Inferior parietal cortex (tissue), 1 donor: Measurements from ENCODE around the gene IGFN1.
"Not testable (repeated sequence)": the region's sequence is repeated elsewhere in the genome, so short reads cannot be mapped to it uniquely, and the experiment has no call there.

Experiments used
- DNase-seq: peaks from one replicate; pipeline ENCODE4 v3.0.0-alpha.2; 2016; ENCODE audit errors: extremely low spot score

IGFN1 gene

DNA sequence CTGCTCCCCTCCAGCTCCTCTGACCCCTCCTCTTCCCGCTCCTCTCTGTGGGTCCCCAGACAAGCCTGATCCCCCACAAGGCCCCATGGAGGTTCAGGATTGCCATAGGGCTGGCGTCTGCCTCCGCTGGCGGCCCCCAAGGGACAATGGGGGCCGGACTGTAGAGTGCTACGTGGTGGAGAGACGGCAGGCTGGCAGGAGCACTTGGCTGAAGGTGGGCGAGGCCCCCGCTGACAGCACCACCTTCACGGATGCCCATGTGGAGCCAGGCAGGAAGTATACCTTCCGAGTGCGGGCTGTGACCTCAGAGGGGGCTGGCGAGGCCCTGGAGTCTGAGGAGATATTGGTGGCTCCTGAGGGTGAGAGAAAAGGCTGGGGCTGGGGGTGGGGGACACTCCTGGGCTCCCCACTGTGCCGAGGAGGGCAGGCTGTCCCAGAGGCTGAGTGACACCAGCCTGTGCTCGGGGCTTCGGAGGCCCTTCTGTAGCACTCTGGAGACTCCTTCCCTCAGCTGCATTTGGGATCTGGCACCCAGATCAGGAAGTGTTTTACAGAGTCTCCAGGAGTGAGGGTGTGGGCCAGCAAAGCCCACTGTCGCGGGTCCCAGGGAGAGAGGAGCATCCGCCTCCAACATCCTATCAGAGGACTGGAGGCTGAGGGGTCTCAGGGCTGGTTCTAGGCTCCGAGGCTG lies 25.9 kb downstream of the IGFN1 start:
- DNase-seq: no peak

DNA sequence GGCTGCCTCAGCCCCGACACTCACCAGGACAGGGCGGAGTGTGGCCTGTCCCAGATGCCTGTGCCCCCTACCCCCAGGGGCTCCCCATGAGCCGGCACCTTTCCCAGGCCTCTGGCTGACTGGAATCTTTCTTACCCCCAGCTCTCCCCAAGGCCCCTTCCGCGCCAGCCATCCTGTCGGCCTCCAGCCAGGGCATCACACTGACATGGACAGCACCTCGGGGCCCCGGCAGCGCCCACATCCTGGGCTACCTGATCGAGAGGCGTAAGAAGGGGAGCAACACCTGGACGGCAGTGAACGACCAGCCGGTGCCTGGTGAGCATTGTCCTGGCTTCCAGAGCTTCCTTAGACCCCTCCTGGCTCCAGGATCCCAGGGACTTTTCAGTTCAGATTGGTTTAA lies 26.5 kb downstream of the IGFN1 start:
- no peak for DNase-seq

DNA sequence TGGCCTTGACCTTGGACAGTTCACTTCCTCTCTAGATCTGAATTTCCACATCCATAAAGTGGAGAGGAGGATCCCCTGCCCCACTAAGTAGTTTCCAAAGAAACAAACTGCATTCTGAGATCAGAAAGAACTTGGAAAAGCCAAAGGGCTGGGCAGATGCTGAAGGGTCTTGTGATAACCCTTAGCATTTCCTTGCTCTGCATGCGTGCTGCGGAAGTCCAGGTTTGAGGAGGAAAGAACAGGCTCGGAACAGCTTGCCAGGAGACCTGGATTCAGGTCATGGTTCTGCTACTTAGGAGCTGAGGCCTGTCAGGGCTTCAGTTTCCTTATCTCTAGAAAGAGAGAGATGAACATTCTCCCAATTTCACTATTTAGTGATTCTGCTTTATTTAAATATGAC lies 27.2 kb downstream of the IGFN1 start:
- DNase-seq: no peak

DNA sequence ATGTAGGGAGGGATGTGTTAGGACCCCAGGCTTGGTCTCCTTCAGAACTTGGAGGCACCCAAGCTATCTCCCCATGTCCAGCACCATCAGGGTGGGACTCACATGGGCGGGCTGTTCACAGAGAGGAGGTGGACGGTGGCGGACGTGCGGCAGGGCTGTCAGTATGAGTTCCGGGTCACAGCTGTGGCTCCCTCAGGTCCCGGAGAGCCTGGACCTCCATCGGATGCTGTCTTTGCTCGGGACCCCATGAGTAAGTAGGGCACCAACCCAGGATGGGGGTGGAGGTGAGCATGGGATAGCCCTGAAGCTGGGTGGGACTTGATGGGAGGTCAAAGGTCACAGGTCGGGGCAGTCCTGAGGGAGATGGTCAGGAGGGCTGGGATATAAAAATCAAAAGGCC lies 27.8 kb downstream of the IGFN1 start:
- no peak for DNase-seq

DNA sequence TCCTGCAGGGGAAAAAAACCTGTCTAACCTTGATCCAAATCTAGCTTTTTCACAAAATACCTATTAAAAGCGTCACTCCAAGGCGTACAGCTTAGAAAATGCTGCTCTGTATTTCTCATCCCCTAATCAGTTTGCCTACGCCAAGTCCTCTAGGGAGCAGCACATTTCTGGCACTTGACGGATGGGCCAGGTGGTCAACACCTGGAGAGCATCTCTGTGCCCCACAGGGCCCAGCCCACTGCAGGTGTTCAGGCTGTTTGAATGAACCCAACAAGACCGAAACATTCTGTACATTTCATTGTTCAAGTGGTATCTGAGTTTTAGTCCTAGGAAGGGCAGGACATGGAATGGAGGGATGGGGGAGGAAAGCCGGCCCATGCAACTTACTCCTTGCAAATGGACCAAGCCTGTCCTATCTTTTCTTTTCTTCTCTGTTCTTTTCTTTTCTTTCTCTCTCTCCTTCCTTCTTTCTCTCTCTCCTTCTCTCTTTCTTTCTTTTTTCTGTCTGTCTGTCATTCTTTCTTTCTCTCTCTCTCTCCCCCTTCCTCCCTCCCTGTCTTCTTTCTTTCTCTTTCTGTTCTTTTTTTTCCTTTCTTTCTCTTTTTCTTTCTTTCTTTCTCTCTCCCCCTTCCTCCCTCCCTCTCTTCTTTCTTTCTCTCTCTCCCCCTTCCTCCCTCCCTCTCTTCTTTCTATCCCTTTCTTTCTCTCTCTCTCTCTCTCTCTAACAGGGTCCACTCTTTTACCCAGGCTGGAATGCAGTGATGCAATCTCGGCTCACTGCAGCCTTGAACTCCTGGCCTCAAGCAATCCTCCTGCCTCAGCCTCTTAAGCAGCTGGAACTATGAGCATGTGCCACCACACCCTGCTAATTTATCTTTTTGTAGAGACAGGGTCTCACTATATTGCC lies 29.1 kb downstream of the IGFN1 start:
- DNase-seq: no peak

DNA sequence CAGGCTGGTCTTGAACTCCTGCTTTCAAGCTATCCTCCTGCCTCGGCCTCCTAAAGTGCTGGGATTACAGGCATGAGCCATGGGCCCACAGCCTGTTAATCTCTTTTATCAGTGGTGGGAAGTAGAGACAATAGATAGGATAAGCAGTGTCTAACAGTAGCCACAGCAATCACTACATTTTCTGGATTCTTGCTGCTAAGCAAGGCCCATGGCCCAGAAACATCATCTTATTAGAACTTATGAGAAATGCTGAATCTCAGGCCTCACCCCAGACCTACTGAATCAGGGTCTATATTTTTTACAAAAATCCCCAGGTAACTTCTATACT lies 29.7 kb downstream of the IGFN1 start:
- no peak for DNase-seq

DNA sequence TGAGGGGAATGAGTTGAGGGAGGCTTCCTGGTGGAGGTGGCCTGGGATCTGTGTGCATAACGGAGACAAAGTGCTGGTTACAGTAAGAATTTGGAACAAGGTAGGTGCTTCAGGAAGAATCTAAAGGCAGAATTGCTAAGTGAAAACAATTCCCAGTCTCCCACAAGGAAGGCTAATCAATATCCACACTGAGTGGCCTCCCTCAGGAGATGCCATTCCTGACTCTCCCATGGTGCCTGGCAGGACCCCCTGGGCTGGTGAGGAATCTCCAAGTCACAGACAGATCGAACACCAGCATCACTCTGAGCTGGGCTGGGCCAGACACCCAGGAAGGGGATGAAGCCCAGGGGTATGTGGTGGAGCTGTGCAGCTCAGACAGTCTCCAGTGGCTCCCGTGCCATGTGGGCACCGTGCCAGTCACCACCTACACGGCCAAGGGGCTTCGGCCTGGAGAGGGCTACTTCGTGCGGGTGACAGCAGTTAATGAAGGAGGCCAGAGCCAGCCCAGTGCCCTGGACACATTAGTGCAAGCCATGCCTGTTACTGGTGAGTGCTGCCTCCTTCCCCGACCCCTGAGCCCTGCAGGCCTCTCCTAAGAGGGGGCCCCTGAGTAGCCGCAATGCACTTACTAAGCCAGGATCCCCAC lies 30.7 kb downstream of the IGFN1 start:
- no peak for DNase-seq

DNA sequence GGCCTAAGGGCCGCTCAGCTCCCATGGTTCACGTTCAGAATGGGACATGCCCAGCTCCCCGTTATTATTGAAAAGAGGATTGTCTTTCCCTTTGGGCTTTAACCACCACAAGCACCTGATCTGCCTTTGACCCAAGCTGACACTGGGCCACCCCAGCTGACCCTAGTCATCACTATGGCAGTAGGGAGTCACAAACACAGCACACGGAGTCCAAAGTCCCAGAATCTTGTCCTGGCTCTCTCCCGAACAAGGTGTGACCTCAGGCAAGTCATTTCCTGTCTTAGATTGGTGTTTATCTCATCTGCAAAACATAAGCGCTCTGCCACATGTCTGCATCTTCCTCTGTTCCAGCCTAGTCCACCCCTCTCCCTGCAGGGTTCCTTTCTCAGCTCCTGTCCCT lies 31.5 kb downstream of the IGFN1 start:
- no peak for DNase-seq

DNA sequence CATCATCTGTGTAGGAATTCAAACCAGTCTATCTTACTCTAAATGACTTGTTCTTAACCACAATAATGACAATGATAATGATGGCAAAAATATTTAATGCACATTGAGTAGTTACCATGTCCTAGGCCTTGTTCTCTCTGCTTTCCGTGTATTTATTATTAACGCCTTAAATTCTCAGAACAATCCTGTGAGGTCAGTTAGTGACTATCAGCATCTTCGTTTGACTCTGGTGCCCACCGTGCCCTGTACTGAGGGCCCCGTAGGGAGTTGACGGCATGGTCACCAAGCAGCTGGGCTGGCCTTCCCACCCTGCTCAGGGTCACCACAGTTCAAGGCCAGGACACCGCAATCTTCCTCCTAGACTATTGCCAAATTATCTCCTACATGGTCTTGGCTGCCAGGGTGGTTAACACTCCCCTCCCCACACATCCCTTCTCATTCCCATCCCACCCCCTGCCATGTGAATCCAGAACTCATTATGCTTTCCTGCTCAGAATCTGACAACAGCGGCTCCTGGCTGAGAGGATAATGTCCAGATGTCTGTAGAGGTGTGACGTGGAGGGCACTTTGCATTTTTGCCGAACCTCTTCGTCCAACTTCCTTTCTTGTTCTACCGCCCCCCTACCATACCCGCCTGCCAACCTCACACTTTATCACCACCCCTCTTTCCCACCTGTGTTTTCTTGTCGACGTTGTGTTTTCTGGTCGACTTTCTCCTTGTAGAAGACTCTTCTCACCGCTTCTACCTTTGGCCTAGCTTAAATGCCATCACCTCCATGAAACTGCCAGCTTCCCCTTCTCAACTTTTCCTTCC lies 33.4 kb downstream of the IGFN1 start:
- DNase-seq: no peak

DNA sequence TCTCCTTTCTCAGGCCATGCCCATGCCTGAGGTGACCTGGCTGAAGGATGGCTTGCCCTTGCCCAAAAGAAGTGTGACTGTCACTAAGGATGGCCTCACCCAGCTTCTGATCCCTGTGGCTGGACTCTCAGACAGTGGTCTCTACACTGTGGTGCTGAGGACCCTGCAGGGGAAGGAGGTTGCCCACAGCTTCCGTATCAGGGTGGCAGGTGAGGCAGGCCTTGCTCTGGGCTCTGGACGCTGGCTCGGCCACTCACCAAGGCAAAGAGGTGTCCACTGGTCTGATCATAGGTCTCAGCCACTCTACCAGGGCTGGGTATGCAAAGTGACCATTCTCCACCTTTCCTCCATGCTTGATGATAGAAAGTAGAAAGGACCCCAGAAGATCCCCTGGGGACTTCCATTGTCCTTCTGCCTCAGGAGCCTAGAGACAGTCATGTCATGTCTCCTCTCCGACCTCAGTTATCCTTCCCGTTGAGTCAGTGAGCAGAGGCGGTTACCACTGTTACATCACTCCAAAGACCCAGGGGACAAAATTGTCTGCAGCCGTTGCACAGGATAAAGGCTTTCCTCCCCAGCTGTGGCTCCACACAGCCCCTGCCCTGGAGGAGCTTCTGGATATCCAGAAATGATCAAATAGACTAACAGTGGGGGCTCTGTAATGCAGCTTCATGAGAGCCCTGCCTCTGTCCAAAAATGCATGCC lies 34.2 kb downstream of the IGFN1 start:
- no peak for DNase-seq

DNA sequence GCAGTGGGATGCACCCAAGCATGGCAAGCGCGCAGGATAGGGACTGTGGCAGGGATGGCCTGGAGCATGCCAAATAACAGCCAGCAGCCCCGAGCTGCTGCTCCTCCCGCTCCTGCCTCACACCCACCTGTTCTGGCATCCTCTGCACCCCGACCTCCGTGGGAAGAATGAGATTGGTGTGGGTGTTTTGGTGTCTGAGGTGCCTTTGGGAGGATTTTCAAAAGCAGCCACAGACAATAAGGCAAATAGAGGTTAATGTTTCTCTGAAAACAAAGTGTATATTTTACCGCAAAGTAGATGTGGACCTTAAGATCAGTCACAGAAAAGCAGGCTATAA lies 35.5 kb downstream of the IGFN1 start:
- DNase-seq: no peak

DNA sequence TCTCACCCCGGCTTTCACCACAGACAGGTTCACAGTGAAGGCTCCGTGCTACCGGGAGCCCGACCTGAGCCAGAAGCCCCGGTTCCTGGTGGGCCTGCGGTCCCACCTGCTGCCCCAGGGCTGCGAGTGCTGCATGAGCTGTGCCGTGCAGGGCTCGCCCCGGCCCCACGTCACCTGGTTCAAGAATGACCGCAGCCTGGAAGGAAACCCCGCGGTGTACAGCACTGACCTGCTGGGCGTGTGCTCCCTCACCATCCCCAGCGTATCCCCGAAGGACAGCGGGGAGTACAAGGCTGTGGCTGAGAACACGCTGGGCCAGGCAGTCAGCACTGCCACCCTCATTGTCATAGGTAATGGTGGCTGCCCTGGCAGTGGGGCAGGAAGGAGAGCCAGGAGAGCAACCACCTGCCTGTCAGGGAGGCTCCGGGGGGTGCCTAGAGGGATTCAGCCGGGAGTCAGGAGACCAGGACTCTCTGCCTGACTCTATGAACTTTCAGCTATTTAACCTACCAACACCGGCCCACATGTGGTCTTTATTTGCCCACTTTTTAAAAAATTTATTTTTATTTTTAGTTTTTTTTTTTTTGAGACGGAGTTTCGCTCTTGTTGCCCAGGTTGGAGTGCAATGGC lies 36.4 kb downstream of the IGFN1 start:
- DNase-seq: no peak

DNA sequence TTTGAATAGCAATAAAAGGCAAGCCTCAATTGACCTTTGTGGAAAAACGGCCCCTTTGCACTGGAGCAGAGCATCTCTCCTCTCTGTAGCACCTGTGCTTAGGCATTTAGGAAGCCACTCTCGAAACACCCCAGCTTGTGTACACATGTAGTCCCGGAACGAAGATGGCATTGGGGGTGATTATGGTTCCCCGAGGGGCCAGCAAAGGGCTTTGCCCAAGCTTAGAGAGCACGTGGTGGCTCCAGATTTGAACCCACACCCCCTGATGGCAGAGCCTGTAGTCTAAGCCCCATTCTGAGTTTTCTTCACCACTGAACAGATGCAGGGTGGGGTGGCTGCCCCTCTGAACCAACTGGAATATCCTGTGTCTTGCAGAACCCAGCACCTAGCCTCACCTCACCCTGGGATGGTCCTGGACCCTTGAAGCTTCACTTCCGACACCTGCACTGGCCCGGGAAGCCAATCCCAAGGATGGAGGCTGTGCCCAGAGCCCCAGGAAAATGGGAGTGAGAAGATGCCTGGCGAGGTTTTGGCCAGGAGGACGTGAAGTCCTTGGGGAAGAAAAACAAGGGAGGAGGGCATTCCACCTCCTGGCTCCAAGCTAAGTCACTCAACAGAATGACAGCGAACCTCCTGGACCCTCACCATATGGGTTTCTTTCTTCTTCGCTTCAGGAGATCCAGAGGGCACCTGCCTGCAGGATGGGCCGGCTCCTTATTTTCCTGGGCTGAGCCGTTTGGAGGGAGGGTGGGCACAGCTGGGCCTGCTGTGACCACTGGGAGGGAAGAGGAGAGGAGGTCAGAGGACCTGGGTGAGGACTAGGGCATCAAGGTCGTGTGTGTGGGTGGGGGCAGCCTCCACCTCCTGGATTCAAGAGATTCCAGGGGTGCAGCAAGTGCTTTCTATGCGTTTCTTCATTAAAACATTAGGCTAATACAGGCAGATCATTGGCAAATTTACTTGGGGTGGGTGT lies 37.7 kb downstream of the IGFN1 start:
- no peak for DNase-seq

DNA sequence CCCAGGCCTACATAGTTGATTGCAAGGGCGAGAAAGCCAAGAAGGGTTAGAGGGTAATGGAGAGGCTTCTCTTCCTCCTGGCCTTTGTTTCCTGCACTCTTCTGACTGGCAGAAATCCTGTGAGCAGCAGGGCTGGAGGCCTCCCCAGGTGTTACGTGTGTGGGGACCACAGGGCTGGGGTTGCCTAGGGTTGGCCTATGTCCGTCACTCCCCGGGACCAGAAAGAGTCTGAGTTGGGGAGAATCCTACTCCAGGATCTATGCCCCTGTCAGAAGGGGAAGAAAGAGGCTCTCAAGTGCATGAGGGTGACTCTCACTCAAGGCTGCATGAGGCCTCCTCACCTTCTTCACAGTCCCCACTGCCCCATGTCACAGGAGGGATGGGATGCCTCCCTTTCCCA lies 38.5 kb downstream of the IGFN1 start:
- no peak for DNase-seq

DNA sequence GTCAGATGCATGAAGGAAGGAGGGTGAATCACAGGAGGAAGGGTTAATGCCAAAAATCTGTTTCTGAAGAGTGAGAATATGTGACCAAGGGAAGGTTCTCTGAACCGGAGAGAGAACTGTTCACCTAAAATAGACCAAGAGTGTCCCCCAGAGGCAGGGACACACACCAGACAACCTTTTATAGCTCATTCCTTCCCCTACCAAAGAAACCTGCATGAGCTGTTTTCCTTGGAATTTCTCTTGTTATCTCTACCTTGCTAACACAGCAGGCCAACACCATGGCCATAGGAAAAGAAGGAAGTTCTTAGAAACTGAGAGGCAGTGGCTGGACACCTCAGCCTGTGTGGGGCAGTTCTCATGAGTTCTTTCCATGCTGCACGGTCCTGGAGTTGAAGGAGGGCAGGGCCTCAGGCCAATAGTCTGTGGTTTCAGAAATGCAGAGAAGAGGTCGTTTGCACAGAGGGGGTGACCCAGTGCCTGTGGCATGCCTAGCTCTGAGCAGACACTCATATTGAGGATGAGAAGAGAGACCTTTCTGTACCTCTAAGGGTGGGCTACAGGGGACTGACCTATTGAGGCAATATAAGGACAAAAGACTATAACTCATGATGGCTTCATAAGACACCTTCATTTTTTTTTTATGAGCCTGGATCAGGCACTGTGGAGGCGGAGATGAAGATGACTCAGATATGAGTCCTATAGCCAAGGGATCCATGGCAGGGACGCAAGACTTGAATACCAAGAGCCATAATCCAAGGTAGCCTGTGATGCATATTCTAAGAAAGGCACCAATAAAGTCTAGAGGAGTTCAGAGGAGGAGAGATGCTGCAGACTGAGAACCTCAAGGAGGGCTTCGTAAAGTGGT lies 39.4 kb downstream of the IGFN1 start:
- DNase-seq: no peak

DNA sequence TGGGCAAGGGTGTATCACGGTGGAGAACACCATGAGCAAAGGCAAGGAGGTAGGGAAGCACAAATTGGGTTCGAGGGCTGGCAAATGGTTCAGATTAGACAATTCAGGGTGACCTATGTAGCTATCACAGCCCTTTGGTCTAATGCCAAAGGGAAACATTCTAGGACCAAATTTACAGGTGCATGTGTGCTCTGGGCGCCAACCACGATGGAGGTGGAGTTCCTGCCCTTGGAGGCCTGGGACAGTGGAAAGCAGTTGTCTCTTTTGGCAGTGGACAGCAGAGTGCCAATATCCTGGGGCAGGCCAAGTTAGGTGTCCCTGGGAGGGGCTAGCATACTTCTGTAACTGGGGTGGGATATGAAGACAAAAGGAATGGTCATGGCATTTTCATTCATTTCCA lies 40.1 kb downstream of the IGFN1 start:
- no peak for DNase-seq

DNA sequence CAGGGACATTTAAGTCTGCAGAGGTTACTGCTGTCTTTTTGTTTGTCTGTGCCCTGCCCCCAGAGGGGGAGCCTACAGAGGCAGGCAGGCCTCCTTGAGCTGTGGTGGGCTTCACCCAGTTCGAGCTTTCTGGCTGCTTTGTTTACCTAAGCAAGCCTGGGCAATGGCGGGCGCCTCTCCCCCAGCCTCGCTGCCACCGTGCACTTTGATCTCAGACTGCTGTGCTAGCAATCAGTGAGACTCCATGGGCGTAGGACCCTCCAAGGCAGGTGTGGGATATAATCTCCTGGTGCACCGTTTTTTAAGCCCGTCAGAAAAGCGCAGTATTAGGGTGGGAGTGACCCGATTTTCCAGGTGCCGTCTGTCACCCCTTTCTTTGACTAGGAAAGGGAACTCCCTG lies 49.0 kb downstream of the IGFN1 start:
- DNase-seq: not testable (repeated sequence)

DNA sequence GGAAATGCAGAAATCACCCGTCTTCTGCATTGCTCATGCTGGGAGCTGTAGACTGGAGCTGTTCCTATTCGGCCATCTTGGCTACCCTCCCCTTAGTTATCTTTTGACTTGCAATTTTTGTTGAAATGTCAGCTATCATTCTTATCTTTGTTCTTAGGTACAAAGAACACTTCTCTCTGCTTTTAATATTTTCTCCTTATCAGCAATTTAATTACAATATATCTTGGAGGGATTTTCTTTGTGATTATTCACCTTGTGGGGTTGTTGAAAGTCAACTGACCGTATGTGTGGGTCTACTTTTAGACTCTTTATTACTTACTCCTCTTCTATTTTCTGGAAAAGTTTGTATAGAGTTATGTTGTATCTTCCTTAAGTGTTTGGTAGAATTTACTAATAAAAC lies 49.5 kb downstream of the IGFN1 start:
- no peak for DNase-seq

DNA sequence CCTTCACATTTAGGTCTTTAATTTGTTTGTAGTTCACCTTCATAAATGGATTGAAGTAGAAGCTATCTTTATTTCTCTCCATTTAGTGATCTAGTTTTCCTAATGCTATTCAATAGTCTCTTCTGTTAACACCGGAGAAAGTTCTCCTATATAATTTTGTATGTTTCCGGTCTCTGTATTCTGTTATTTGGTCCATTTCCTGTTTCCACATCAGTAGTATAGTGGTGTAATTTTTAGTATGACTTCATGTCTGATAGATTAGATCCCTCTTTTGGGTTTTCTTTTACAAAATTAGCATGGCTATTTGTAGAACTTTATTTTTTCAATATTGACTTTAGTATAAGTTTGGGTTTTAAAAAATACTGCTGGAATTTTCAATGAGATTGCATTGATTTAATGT lies 51.1 kb downstream of the IGFN1 start:
- no peak for DNase-seq
